Activated naive CD4-positive, alpha-beta T cell treated with anti-CD3 and anti-CD28 coated beads, Interleukin-2, amount 10 ng/mL, durations not matched to agents 7 days and 5 days (primary cell): ENCODE results near the gene RTN1.

ENCODE experiments used
- CTCF ChIA-PET: fragments of 350-600 bp; sonication (Branson Sonifier 250); formaldehyde crosslinking; loops from one replicate; lab custom pipeline; 2021; ENCODE audit warnings: antibody characterized with exemption; lab: Charles Lee
- DNase-seq: peaks from one replicate; pipeline ENCODE4 v3.0.0-alpha.2; 2020
- H3K27ac Mint-ChIP-seq: one replicate; pipeline ENCODE4 v1.8.0; 2021; ENCODE audit warnings: mild to moderate bottlenecking, moderate library complexity, mixed read lengths
- H3K27me3 Mint-ChIP-seq: one replicate; pipeline ENCODE4 v1.8.0; 2021; ENCODE audit warnings: mild to moderate bottlenecking, mixed read lengths
- H3K36me3 Mint-ChIP-seq: one replicate; pipeline ENCODE4 v1.8.0; 2021; ENCODE audit warnings: mixed read lengths
- H3K4me1 Mint-ChIP-seq: one replicate; pipeline ENCODE4 v1.8.0; 2021; ENCODE audit warnings: mixed read lengths
- H3K4me3 Mint-ChIP-seq: one replicate; pipeline ENCODE4 v1.8.0; 2021; ENCODE audit warnings: mild to moderate bottlenecking, moderate library complexity, mixed read lengths
- H3K9me3 Mint-ChIP-seq: one replicate; pipeline ENCODE4 v1.8.0; 2021; ENCODE audit warnings: mixed read lengths

The RTN1 gene

DNA sequence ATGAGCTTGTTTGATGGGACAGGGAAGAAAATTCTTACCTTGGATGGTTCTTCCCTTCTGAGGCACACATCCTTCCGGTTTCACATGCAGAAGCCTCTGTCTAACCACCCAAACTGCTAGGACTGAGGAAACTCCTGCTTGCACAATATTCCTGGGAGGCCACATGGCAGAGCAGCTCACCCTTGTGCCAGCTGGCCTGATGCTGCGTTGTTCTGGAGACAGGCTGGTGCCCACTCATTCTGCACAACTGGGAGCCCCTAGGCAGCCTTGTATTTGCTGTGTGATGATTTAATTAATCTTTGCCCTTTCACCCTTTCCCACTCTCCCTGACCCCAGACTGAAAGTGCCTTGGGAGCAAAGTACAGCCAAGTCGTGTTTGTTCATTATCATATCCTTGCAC, 130.8 kb downstream of the RTN1 start:
- Mint-ChIP-seq H3K4me3 (no peak overlapping the region), H3K36me3 (no peaks in the 10 kb centered on the region), H3K4me1 (no peaks in the 10 kb centered on the region), H3K27ac (no peak overlapping the region), H3K27me3 (peaks cover 3% of the 10 kb centered on the region), H3K9me3 (peaks cover 9% of the 10 kb centered on the region)
- no peak for DNase-seq
- CTCF ChIA-PET: no interaction called here

DNA sequence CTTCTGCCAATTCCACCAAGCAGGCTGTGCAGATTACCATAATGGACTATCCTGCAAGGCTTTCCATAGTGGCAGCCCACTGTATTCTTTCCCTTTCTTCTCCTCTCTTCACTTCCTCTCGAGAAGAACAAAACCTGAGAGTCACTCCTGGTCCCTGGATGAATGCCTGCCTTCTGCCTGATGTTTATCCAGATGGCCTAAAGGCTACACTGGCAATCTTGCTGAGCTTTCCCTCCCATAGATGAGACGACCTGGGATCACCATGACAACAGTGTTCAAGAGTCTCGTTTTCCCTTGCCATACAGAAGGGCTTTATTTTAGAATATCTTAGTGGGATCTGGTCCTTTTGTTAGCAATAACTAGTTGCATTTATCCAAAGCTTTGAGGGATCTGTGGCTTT, 142.3 kb downstream of the RTN1 start:
- H3K4me1 Mint-ChIP-seq: no peaks in the 10 kb centered on the region
- no peak overlapping the region for H3K27ac Mint-ChIP-seq

DNA sequence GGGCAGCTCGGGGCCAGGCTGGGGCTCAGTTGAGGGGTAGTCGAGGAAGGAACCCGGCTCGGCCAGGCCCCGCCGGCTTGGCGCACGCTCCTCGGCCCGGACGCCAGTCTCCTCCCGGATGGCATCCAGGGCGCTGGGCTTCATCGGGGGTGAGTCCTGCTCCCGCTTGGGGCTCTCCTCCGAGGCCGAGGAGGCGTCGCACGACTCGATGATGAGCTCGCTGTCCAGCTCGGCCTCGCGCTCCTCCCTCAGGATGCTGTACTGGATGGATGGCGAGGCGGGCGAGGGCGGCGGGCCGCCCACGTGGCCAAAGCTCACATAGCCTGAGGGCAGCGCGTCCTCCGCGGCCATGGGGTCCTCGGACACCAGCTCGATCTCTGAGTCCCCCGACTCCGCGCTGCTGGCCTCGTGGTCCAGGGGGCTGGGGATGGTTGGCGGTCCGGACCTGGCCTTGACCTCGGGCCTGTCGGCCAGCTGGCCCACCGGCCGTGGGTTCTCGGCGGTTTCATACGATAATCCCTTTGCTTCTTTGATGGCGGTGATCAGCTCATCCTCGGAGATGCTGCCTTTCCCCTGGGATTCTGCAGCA, 143.4 kb downstream of the RTN1 start:
- CTCF ChIA-PET: no interaction called here
- no peak overlapping the region for H3K4me3 Mint-ChIP-seq
- H3K4me1 Mint-ChIP-seq: no peaks in the 10 kb centered on the region
- no peaks in the 10 kb centered on the region for H3K9me3 Mint-ChIP-seq
- H3K36me3 Mint-ChIP-seq: no peaks in the 10 kb centered on the region
- H3K27me3 Mint-ChIP-seq: no peaks in the 10 kb centered on the region
- no peak for DNase-seq
- no peak overlapping the region for H3K27ac Mint-ChIP-seq

More for the DNA sequence above, 142.3 kb downstream of the RTN1 start:
- Mint-ChIP-seq H3K36me3 (no peaks in the 10 kb centered on the region), H3K9me3 (no peaks in the 10 kb centered on the region), H3K27me3 (no peaks in the 10 kb centered on the region), H3K4me3 (no peak overlapping the region)
- DNase-seq: no peak
- CTCF ChIA-PET: no interaction called here

DNA sequence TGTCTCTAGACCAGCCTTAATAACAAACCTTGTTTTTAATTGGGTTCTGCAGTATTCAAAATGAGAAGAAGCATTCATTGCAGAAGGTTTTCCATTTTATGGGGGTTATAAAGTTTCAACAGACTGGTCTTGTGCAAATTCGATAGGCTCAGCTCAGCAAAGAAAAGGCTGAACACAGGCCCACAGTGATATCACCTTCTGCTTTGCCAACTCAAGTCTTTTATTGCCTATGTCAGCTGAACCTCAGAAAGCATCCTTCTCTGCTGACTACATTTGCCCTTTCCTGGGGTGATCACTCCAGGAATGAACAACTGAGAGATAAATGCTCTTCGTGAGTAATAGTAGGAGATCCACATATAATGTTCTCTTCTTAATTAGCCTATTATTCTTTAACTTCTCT, 159.5 kb downstream of the RTN1 start:
- no peak for DNase-seq
- H3K4me1 Mint-ChIP-seq: no peaks in the 10 kb centered on the region
- no peak overlapping the region for H3K27ac Mint-ChIP-seq
- H3K27me3 Mint-ChIP-seq: peaks cover 4% of the 10 kb centered on the region
- no peaks in the 10 kb centered on the region for H3K9me3 Mint-ChIP-seq
- CTCF ChIA-PET: no interaction called here
- H3K4me3 Mint-ChIP-seq: no peak overlapping the region
- no peaks in the 10 kb centered on the region for H3K36me3 Mint-ChIP-seq

DNA sequence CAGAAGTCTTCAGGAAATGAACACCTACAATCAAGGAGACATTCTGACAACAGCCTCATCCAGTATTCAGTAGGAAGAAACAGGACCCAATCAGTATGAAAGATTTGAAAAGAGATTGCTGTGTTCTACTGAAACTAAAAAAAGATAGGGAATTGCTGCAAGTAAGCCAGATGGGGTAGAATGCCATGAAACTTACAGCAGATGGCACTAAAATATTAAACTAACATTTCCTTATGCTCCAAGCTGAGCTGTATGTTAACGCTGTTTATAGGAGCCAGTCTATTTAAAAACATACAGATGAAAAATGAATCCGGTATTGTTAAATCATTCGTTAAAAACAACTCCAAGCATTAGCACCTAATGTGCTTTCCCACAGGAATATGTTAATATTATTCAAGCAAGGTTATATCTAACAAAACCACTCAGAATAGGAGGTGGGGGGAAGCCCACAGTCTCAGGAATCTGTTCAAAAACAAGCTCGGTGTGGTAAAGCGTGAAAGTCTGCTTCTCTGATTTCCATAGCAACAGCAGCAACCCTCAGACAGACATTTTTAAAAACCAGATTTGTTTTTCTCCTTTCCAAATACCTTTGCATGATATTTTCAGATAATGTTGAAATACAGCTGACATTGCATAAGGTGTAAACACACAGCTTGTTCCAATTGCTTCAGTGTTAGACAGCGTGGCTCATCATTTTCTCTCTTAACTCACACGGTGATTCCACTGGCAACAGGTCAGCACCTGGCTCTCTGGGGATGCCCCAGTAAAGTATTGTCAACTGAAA, 162.6 kb downstream of the RTN1 start:
- Mint-ChIP-seq H3K4me1 (no peaks in the 10 kb centered on the region), H3K9me3 (no peaks in the 10 kb centered on the region), H3K27ac (no peak overlapping the region), H3K27me3 (peaks cover 4% of the 10 kb centered on the region), H3K36me3 (no peaks in the 10 kb centered on the region), H3K4me3 (no peak overlapping the region)
- DNase-seq: no peak
- CTCF ChIA-PET: no interaction called here

DNA sequence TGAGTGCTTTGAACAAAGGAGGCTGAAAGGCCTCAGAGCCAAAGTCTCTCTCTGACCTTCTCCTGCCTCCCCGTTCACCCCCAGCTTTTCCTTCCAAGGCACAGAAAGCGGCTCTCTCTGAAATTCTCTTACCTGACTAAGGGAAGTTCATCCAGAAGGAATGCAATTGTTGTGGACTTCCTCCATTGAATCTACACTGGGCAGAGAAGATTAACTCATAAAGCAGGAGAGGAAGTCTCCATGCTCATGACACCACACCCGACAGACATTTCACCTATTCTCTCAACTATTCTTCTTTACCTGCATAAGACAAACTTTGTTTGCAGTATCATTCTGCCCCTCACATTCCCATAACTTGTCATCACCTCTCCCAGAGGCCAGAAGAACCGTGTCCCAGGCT, 164.7 kb downstream of the RTN1 start:
- peaks cover 4% of the 10 kb centered on the region for H3K27me3 Mint-ChIP-seq
- no peaks in the 10 kb centered on the region for H3K36me3 Mint-ChIP-seq
- no peak overlapping the region for H3K4me3 Mint-ChIP-seq
- H3K27ac Mint-ChIP-seq: no peak overlapping the region
- CTCF ChIA-PET: no interaction called here
- no peak for DNase-seq
- no peaks in the 10 kb centered on the region for H3K9me3 Mint-ChIP-seq
- H3K4me1 Mint-ChIP-seq: no peaks in the 10 kb centered on the region

DNA sequence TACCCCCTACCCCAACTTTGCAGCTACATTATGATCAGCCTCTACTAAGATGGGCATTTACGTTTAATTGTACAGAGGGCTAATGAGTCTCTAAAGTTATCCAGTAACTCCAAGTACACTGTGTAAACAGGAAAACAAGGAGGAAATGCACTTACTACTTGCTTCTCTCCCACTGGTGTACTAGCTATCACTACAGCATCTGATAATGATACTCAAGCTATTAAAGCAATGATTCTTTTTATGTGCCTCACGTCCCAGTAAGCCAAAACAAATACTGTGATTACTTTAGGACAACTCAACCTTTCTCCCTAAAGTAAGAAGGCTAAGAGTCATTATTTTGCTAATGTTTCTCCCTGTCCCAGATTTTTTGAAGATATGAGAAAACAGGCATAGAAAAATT, 165.3 kb downstream of the RTN1 start:
- CTCF ChIA-PET: no interaction called here
- H3K36me3 Mint-ChIP-seq: no peaks in the 10 kb centered on the region
- H3K4me1 Mint-ChIP-seq: no peaks in the 10 kb centered on the region
- DNase-seq: no peak
- no peak overlapping the region for H3K4me3 Mint-ChIP-seq
- no peaks in the 10 kb centered on the region for H3K9me3 Mint-ChIP-seq
- H3K27me3 Mint-ChIP-seq: peaks cover 4% of the 10 kb centered on the region
- H3K27ac Mint-ChIP-seq: no peak overlapping the region

DNA sequence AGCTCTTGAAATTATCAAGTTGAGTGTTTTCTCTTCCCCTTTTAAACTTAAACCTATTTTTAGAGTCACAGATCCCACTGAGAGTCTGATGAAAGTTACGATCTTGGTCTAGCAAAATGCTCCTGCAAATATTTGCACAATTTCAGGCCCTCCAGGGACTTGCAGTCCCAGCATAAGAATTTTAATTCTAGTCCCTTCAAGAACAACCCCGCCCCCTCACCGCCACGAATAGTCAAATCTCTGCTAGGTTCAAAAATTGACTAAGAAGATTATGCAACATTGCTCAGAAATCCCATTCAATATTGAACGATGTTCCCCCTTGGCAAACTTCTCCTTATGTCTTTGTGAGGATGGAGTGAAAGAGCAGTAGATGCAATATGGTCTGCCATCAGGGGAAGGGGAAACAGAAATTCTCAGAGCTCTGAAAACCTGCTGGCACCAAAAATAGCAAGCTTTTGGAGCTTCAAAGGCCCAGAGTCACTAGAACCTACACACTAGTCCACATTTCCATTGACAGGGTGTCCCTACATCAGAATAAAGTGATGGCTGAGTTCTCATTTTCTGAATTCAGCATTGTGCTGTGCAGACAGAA, 166.4 kb downstream of the RTN1 start:
- CTCF ChIA-PET: no interaction called here
- H3K4me1 Mint-ChIP-seq: no peaks in the 10 kb centered on the region
- H3K27me3 Mint-ChIP-seq: no peaks in the 10 kb centered on the region
- no peaks in the 10 kb centered on the region for H3K36me3 Mint-ChIP-seq
- no peak for DNase-seq
- H3K4me3 Mint-ChIP-seq: no peak overlapping the region
- no peak overlapping the region for H3K27ac Mint-ChIP-seq
- H3K9me3 Mint-ChIP-seq: no peaks in the 10 kb centered on the region

DNA sequence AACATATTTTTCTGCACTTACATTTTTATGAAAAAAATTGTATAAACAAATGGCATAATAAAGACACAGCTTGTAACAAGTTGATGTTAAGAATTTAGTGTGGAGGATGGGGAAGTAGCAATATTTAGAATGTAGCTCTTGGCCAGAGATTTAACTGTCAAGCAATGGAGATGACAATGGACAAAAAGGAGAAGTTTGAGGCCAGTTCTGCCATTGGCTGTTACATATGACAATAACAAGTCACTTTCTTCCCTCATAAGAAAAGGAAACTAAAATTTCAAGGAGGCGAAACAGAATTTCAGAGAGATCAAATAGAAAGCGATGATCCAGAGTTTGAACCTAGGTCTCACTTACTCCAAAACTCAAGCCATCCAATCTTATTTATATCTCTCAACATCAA, 171.1 kb downstream of the RTN1 start:
- Mint-ChIP-seq H3K9me3 (no peaks in the 10 kb centered on the region), H3K4me3 (no peak overlapping the region), H3K27me3 (peaks cover 4% of the 10 kb centered on the region), H3K4me1 (no peaks in the 10 kb centered on the region), H3K36me3 (no peaks in the 10 kb centered on the region), H3K27ac (no peak overlapping the region)
- CTCF ChIA-PET: no interaction called here
- no peak for DNase-seq

DNA sequence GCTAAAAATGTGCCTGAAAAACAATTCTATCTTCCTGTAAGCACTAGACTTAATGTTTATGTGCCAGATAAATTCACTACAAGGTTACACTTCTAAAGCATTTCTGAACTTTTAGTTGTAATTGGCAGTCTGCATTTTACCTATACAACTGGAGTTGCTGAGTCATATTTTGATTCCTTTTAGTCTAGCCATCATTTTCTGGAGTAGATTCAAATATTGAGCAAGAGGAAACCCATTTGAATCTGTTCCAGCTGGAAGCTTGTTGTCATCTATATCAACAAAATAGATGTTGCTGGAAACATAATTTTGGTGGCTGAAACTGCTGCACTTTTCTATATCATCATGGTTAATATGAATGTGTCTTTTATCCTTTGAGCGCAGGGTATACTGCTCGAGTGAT, 171.8 kb downstream of the RTN1 start:
- H3K4me1 Mint-ChIP-seq: no peaks in the 10 kb centered on the region
- H3K9me3 Mint-ChIP-seq: no peaks in the 10 kb centered on the region
- CTCF ChIA-PET: no interaction called here
- DNase-seq: no peak
- peaks cover 4% of the 10 kb centered on the region for H3K27me3 Mint-ChIP-seq
- H3K27ac Mint-ChIP-seq: no peak overlapping the region
- H3K4me3 Mint-ChIP-seq: no peak overlapping the region
- H3K36me3 Mint-ChIP-seq: no peaks in the 10 kb centered on the region

DNA sequence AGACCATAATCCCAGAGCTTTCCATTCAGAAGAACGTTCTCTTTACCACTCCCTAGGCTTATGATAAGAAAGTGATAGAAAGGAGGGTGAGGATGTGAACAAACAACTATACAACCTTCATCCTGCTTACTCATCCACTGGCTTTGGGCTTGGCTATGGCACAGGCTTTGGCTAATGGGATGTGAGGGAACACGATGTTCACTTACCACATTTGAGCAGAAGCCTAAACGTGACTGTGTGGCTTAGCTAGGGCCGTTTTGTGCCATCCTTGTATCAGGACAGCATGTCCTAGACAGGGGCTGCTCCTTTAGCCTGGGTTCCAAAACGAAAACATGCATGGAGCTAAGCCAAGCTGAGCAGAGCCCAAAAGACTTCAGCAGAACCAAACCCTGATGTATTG, 175.4 kb downstream of the RTN1 start:
- Mint-ChIP-seq H3K27ac (no peak overlapping the region), H3K36me3 (no peaks in the 10 kb centered on the region), H3K9me3 (no peaks in the 10 kb centered on the region), H3K4me1 (no peaks in the 10 kb centered on the region), H3K4me3 (no peak overlapping the region), H3K27me3 (peaks cover 4% of the 10 kb centered on the region)
- CTCF ChIA-PET: no interaction called here
- no peak for DNase-seq

DNA sequence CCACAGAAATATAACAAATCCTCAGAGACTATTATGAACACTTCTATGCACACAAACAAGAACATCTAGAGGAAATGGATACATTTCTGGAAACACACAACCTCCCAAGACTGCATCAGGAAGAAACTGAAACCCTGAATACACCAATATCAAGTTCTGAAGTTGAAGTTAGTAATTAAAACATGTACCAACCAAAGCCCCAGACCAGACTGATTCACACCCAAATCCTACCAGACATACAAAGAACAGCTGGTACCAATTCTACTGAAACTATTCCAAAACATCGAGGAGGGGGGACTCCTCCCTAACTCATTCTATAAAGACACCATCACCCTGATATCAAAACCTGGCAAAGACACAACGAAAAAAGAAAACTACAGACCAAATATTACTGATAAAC, 179.3 kb downstream of the RTN1 start:
- CTCF ChIA-PET: no interaction called here
- Mint-ChIP-seq H3K4me1 (no peaks in the 10 kb centered on the region), H3K27ac (no peak overlapping the region), H3K4me3 (no peak overlapping the region), H3K36me3 (no peaks in the 10 kb centered on the region), H3K27me3 (peaks cover 4% of the 10 kb centered on the region), H3K9me3 (no peaks in the 10 kb centered on the region)
- DNase-seq: no peak

DNA sequence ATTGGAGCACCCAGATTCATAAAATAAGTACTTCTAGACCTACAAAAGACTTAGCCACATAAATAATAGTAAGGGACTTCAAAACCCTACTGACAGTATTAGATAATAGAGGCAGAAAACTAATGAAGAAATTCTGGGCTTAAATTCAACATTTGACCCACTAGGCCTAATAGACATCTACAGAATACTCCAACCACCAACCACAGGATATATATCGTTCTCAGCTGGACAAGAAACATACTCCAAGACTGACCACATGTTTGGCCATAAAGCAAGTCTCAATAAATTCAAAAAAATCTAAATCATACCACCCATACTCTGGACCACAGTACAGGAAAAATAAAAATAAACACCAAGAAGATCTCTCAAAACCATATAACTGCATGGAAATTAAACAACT, 180.2 kb downstream of the RTN1 start:
- Mint-ChIP-seq H3K36me3 (no peaks in the 10 kb centered on the region), H3K27me3 (peaks cover 4% of the 10 kb centered on the region), H3K4me3 (no peak overlapping the region), H3K27ac (no peak overlapping the region), H3K9me3 (no peaks in the 10 kb centered on the region), H3K4me1 (no peaks in the 10 kb centered on the region)
- DNase-seq: no peak
- CTCF ChIA-PET: no interaction called here

DNA sequence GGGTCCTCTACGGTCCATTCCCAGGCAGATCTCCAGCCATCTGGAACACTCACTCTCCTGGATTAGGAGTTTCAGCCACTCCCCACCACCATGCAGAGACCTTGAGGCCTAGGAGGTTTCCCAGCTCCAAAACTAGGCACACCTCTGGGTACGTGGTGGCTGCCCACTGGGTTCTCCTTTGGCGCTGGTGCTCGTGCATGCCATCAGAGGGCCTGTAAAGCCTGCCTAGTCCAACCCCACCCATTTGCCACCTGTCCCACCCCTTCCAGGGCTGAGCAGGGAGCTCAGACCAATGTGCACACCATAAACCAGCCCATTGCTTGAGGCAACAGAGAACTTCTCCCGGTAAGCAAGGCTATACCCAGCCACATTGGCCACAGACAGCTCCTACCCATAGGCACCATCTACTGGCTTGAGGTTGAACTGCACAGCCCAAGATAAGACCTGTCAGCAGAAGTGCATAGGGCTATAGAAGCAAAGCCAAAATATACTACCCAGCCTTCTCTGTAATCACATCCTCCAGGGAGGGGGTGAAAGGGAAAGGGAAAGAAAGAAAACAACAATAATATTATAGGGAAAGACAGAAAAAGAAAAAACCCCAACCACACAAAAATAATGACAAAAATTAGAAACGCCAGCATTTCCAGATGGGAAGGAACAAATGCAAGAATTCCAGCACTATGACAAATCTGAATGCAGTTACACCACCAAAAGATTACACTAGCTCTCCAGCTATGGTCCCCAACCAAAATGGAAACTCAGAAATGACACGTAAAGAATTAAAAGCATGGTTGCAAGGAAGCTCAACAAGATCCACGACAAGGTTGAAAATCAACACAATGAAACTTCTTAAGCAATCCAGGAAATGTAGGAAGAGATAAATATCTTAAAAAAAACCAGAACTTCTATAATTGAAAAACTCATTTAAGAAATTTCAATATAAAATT, 182.1 kb downstream of the RTN1 start:
- peak; percentile 52 for DNase-seq
- Mint-ChIP-seq H3K27me3 (no peaks in the 10 kb centered on the region), H3K27ac (no peak overlapping the region), H3K36me3 (no peaks in the 10 kb centered on the region), H3K4me3 (no peak overlapping the region), H3K4me1 (no peaks in the 10 kb centered on the region), H3K9me3 (no peaks in the 10 kb centered on the region)
- CTCF ChIA-PET: interaction anchor here (0.6 to 1.6 kb wide), 4 partner anchors 9 to 496 kb away, joined by 3 to 8 read pairs (median 4); no protein-coding TSS in a partner anchor
